Vagina (tissue), 2 donors: ENCODE measurements around the gene SUPT4H1. TPM values are rescaled to one million over a fixed set of nuclear protein-coding genes. Genes with fewer than 3 reads are reported as not detected.

ENCODE experiments used
- DNase-seq, 2 donors: peaks; one replicate each; pipeline ENCODE4 v3.0.0-alpha.2; 2017; ENCODE audit errors: extremely low spot score in 2 of 2
- H3K27ac ChIP-seq: fragments of 200-600 bp; sonication (generic); one replicate; pipeline ENCODE4 v1.5.1; 2019
- H3K27me3 ChIP-seq: fragments of 200-600 bp; sonication (generic); one replicate; pipeline ENCODE4 v1.5.1; 2019
- H3K36me3 ChIP-seq, 2 donors: fragments of 200-600 bp; sonication (generic); one replicate each; pipeline ENCODE4 v1.5.1; 2017 to 2019
- H3K4me1 ChIP-seq: fragments of 200-600 bp; sonication (generic); one replicate; pipeline ENCODE4 v1.5.1; 2019
- H3K4me3 ChIP-seq, 2 donors: fragments of 200-600 bp; sonication (generic); 1 replicate in 1 of 2; 2 replicates in 1 of 2; pipeline ENCODE4 v1.5.1; 2016 to 2019
- H3K9me3 ChIP-seq: fragments of 200-600 bp; sonication (generic); one replicate; pipeline ENCODE4 v1.5.1; 2019
- CTCF ChIP-seq, 3 experiments: fragments of 450-650 bp in 2 of 3; fragments of 200-600 bp in 1 of 3; sonication (generic) in 1 of 3; IDR thresholded peaks; one replicate each; pipeline ENCODE4 v1.5.1; 2017 to 2019; ENCODE audit warnings: antibody characterized with exemption in 3 of 3, mild to moderate bottlenecking in 2 of 3, moderate library complexity in 2 of 3
- POLR2A ChIP-seq, 2 donors: fragments of 450-650 bp; IDR thresholded peaks; one replicate each; pipeline ENCODE4 v1.6.1; 2017; ENCODE audit warnings: antibody characterized with exemption in 2 of 2, mild to moderate bottlenecking in 2 of 2, moderate library complexity in 2 of 2
- POLR2AphosphoS5 ChIP-seq, 2 donors: sonication (generic); formaldehyde crosslinking; IDR thresholded peaks; one replicate each; pipeline ENCODE4 v1.9.0; 2017; ENCODE audit warnings: antibody characterized with exemption in 2 of 2, mild to moderate bottlenecking in 2 of 2, low read depth in 1 of 2; ENCODE audit not compliant: insufficient read depth in 1 of 2
- intact Hi-C: fragments of 100-400 bp; cut with DNase I; formaldehyde crosslinking; loops from one replicate; pipeline ENCODE4 v1.15.1; 2023
- total RNA-seq: library from RNA; depleted of rRNA; stranded (reverse); fragments of >200 nt; gene quantifications from one replicate; pipeline ENCODE4 v1.2.3, GENCODE V29; 2016

SUPT4H1 gene
- total RNA-seq, 1 donor from 2014 or later, result 31.4 TPM

- TF ChIP-seq CTCF (IDR thresholded peaks at IDR 0.05) (no peak), POLR2AphosphoS5 (IDR thresholded peaks at IDR 0.05; ENCODE audit: insufficient read depth in 1 of 2, low read depth in 1 of 2) (no peak), POLR2A (IDR thresholded peaks at IDR 0.05) (no peak)
- DNase-seq, result no peak
- intact Hi-C loops, result no loop called here
- Histone ChIP-seq H3K4me1 (peaks cover 22% of the 10 kb centered on the region), H3K4me3 (no peak overlapping the region), H3K27ac (no peak overlapping the region), H3K9me3 (no peaks in the 10 kb centered on the region), H3K36me3 (no peaks in the 10 kb centered on the region), H3K27me3 (no peaks in the 10 kb centered on the region)
Measured at GRCh38 chr17:58383892-58384462, 32.0 kb upstream of the SUPT4H1 start.

GRCh38 chr17:58382872-58383242, 30.9 kb upstream of the SUPT4H1 start:
- peaks cover 22% of the 10 kb centered on the region for H3K4me1 ChIP-seq
- DNase-seq, result no peak
- H3K27ac ChIP-seq, result no peak overlapping the region
- H3K27me3 ChIP-seq, result no peaks in the 10 kb centered on the region
- TF ChIP-seq POLR2A (IDR thresholded peaks at IDR 0.05) (no peak), POLR2AphosphoS5 (IDR thresholded peaks at IDR 0.05; ENCODE audit: insufficient read depth in 1 of 2, low read depth in 1 of 2) (no peak), CTCF (IDR thresholded peaks at IDR 0.05) (no peak)
- no peaks in the 10 kb centered on the region for H3K36me3 ChIP-seq
- H3K9me3 ChIP-seq, result no peaks in the 10 kb centered on the region
- intact Hi-C loops, result no loop called here
- H3K4me3 ChIP-seq, result no peak overlapping the region

- Histone ChIP-seq H3K9me3 (no peaks in the 10 kb centered on the region), H3K4me1 (peaks cover 22% of the 10 kb centered on the region), H3K36me3 (no peaks in the 10 kb centered on the region), H3K27me3 (no peaks in the 10 kb centered on the region), H3K27ac (no peak overlapping the region), H3K4me3 (no peak overlapping the region)
- no peak for DNase-seq
- intact Hi-C loops, result no loop called here
- TF ChIP-seq CTCF (IDR thresholded peaks at IDR 0.05) (no peak), POLR2A (IDR thresholded peaks at IDR 0.05) (no peak), POLR2AphosphoS5 (IDR thresholded peaks at IDR 0.05; ENCODE audit: insufficient read depth in 1 of 2, low read depth in 1 of 2) (no peak)
Measured at GRCh38 chr17:58382108-58382871, 30.3 kb upstream of the SUPT4H1 start.

- Histone ChIP-seq H3K4me3 (no peak overlapping the region), H3K9me3 (no peaks in the 10 kb centered on the region), H3K36me3 (no peaks in the 10 kb centered on the region), H3K27ac (no peak overlapping the region), H3K27me3 (no peaks in the 10 kb centered on the region), H3K4me1 (peaks cover 22% of the 10 kb centered on the region)
- DNase-seq, result no peak
- intact Hi-C loops, result no loop called here
- TF ChIP-seq CTCF (IDR thresholded peaks at IDR 0.05), result no peak
- TF ChIP-seq POLR2AphosphoS5 (IDR thresholded peaks at IDR 0.05; ENCODE audit: insufficient read depth in 1 of 2, low read depth in 1 of 2), result no peak
- no peak for TF ChIP-seq POLR2A (IDR thresholded peaks at IDR 0.05)
Measured at GRCh38 chr17:58381124-58382035, 29.4 kb upstream of the SUPT4H1 start.
